GM18499 (cell line): ENCODE data around the gene SLC5A11.
"Not testable (repeated sequence)": the region's sequence is repeated elsewhere in the genome, so short reads cannot be mapped to it uniquely, and the experiment has no call there.

ENCODE experiments used
- ATAC-seq: cut with Tn5 transposase; IDR thresholded peaks from one replicate; pipeline ENCODE4 v1.9.1; 2021; ENCODE audit warnings: moderate number of reproducible peaks; ENCODE audit not compliant: insufficient read depth, unreplicated experiment

SLC5A11 gene

GRCh38 chr16:24845726-24846547 is at the start of gene SLC5A11:
Gene SLC5A11, plus strand, starts transcription at chr16:24845963. Its CDS starts 12,681 bp downstream, at chr16:24858644.
- no peak for ATAC-seq

GRCh38 chr16:24800586-24800985 is 45.2 kb upstream of the SLC5A11 start:
- no peak for ATAC-seq

GRCh38 chr16:24801761-24802302 is 43.9 kb upstream of the SLC5A11 start:
- ATAC-seq: no peak

- no peak for ATAC-seq
Observed at GRCh38 chr16:24805484-24805883, 40.3 kb upstream of the SLC5A11 start.

GRCh38 chr16:24807301-24807700 is 38.5 kb upstream of the SLC5A11 start:
- no peak for ATAC-seq

- ATAC-seq: no peak
Observed at GRCh38 chr16:24810951-24811843, 34.6 kb upstream of the SLC5A11 start.

GRCh38 chr16:24812813-24813212 is 33.0 kb upstream of the SLC5A11 start:
- ATAC-seq: not testable (repeated sequence)

GRCh38 chr16:24815021-24815420 is 30.7 kb upstream of the SLC5A11 start:
- no peak for ATAC-seq

- no peak for ATAC-seq
Observed at GRCh38 chr16:24816688-24817087, 29.1 kb upstream of the SLC5A11 start.

GRCh38 chr16:24819462-24820040 is 26.2 kb upstream of the SLC5A11 start:
- ATAC-seq: no peak

GRCh38 chr16:24820522-24820921 is 25.2 kb upstream of the SLC5A11 start:
- ATAC-seq: no peak

- ATAC-seq: no peak
Observed at GRCh38 chr16:24821129-24821528, 24.6 kb upstream of the SLC5A11 start.

GRCh38 chr16:24822542-24822941 is 23.2 kb upstream of the SLC5A11 start:
- no peak for ATAC-seq

- no peak for ATAC-seq
Observed at GRCh38 chr16:24822974-24823373, 22.8 kb upstream of the SLC5A11 start.

- no peak for ATAC-seq
Observed at GRCh38 chr16:24825696-24826095, 20.1 kb upstream of the SLC5A11 start.

- no peak for ATAC-seq
Observed at GRCh38 chr16:24826096-24826690, 19.6 kb upstream of the SLC5A11 start.

GRCh38 chr16:24826817-24827566 is 18.8 kb upstream of the SLC5A11 start:
- no peak for ATAC-seq

GRCh38 chr16:24829153-24829552 is 16.6 kb upstream of the SLC5A11 start:
- ATAC-seq: no peak

- no peak for ATAC-seq
Observed at GRCh38 chr16:24833352-24833751, 12.4 kb upstream of the SLC5A11 start.
